ENCODE results near the gene TBC1D12. TPM values are rescaled to one million over a fixed set of nuclear protein-coding genes. Genes with fewer than 3 reads are reported as not detected.

TBC1D12 gene
- total RNA-seq, 1 donor from 2014 or later = 10.1 TPM

GRCh38 chr10:94361171-94361794, 41.1 kb upstream of the TBC1D12 start:
- Mint-ChIP-seq H3K27me3 (ENCODE audit: low read depth) (peaks cover 15% of the 10 kb centered on the region), H3K27ac (peak overlapping the region; percentile 98), H3K4me1 (peaks cover 20% of the 10 kb centered on the region), H3K36me3 (peaks cover 19% of the 10 kb centered on the region), H3K9me3 (no peaks in the 10 kb centered on the region), H3K4me3 (peak overlapping the region; percentile 89)
- TF ChIP-seq CTCF (IDR thresholded peaks at IDR 0.05; ENCODE audit: unreplicated experiment) = no peak
- no peak for DNase-seq (ENCODE audit: low spot score in 2 of 2, unreplicated experiment in 2 of 2)

GRCh38 chr10:94362360-94363250, 39.7 kb upstream of the TBC1D12 start, which contains the start of gene NOC3L:
TSS of gene NOC3L (minus strand) at chr10:94362939. CDS start at chr10:94362838, 101 bp downstream.
- H3K36me3 Mint-ChIP-seq = peaks cover 14% of the 10 kb centered on the region
- H3K4me1 Mint-ChIP-seq = peaks cover 20% of the 10 kb centered on the region
- TF ChIP-seq CTCF (IDR thresholded peaks at IDR 0.05; ENCODE audit: unreplicated experiment) = peak; percentile 82
- peaks cover 15% of the 10 kb centered on the region for H3K27me3 Mint-ChIP-seq (ENCODE audit: low read depth)
- peak; percentile 93 to 97 for DNase-seq (ENCODE audit: low spot score in 2 of 2, unreplicated experiment in 2 of 2)
- H3K9me3 Mint-ChIP-seq = no peaks in the 10 kb centered on the region
- peak within 1 kb of the TSS; percentile 89 for H3K4me3 Mint-ChIP-seq
- H3K27ac Mint-ChIP-seq = peak within 1 kb of the TSS; percentile 98

GRCh38 chr10:94363251-94363565, 39.1 kb upstream of the TBC1D12 start:
- Mint-ChIP-seq H3K4me3 (peak overlapping the region; percentile 89), H3K27ac (peak overlapping the region; percentile 98), H3K4me1 (peaks cover 20% of the 10 kb centered on the region), H3K27me3 (ENCODE audit: low read depth) (peaks cover 15% of the 10 kb centered on the region), H3K9me3 (no peaks in the 10 kb centered on the region), H3K36me3 (peaks cover 12% of the 10 kb centered on the region)
- no peak for DNase-seq (ENCODE audit: low spot score in 2 of 2, unreplicated experiment in 2 of 2)
- TF ChIP-seq CTCF (IDR thresholded peaks at IDR 0.05; ENCODE audit: unreplicated experiment) = no peak

- Mint-ChIP-seq H3K9me3 (no peaks in the 10 kb centered on the region), H3K27me3 (ENCODE audit: low read depth) (peaks cover 15% of the 10 kb centered on the region), H3K36me3 (peaks cover 7% of the 10 kb centered on the region), H3K4me1 (peaks cover 19% of the 10 kb centered on the region), H3K27ac (no peak overlapping the region), H3K4me3 (peak overlapping the region; percentile 2)
- DNase-seq (ENCODE audit: low spot score in 2 of 2, unreplicated experiment in 2 of 2) = no peak
- no peak for TF ChIP-seq CTCF (IDR thresholded peaks at IDR 0.05; ENCODE audit: unreplicated experiment)
Measured at GRCh38 chr10:94364482-94364881, 37.9 kb upstream of the TBC1D12 start.

- Mint-ChIP-seq H3K4me1 (peaks cover 13% of the 10 kb centered on the region), H3K4me3 (no peak overlapping the region), H3K36me3 (no peaks in the 10 kb centered on the region), H3K27ac (no peak overlapping the region), H3K27me3 (ENCODE audit: low read depth) (peaks cover 19% of the 10 kb centered on the region), H3K9me3 (no peaks in the 10 kb centered on the region)
- DNase-seq (ENCODE audit: low spot score in 2 of 2, unreplicated experiment in 2 of 2) = no peak
- no peak for TF ChIP-seq CTCF (IDR thresholded peaks at IDR 0.05; ENCODE audit: unreplicated experiment)
Measured at GRCh38 chr10:94366382-94366781, 36.0 kb upstream of the TBC1D12 start.
